Measurements from ENCODE around the gene SHCBP1L. TPM values are rescaled to one million over a fixed set of nuclear protein-coding genes. Genes with fewer than 3 reads are reported as not detected.

The SHCBP1L gene
- total RNA-seq, 6 experiments from 2014 or later = not detected

GRCh38 chr1:182935716-182936115 is 17.2 kb downstream of the SHCBP1L start:
- Histone ChIP-seq H3K27me3 (no peaks in the 10 kb centered on the region), H3K27ac (no peak overlapping the region), H3K36me3 (no peaks in the 10 kb centered on the region), H3K4me3 (no peak overlapping the region), H3K4me1 (no peaks in the 10 kb centered on the region), H3K9me3 (no peaks in the 10 kb centered on the region)
- intact Hi-C loops (cut with DNase I) = no loop called here
- no peak for TF ChIP-seq CTCF (IDR thresholded peaks at IDR 0.05)
- TF ChIP-seq POLR2A (IDR thresholded peaks at IDR 0.05) = no peak
- ATAC-seq (no peak), DNase-seq (no peak)

GRCh38 chr1:182930985-182931384 is 22.0 kb downstream of the SHCBP1L start:
- intact Hi-C loops (cut with DNase I) = no loop called here
- Histone ChIP-seq H3K4me3 (no peak overlapping the region), H3K4me1 (no peaks in the 10 kb centered on the region), H3K27ac (no peak overlapping the region), H3K36me3 (no peaks in the 10 kb centered on the region), H3K27me3 (no peaks in the 10 kb centered on the region), H3K9me3 (no peaks in the 10 kb centered on the region)
- TF ChIP-seq CTCF (IDR thresholded peaks at IDR 0.05) (no peak), POLR2A (IDR thresholded peaks at IDR 0.05) (no peak)
- 45% methylated on average over 1 of the region's 1 CpG for WGBS (ENCODE audit: insufficient coverage, low coverage, low lambda C conversion rate, missing lambda C conversion rate)
- no peak for ATAC-seq
- DNase-seq = no peak

GRCh38 chr1:182927693-182928433 is 25.1 kb downstream of the SHCBP1L start:
- intact Hi-C loops (cut with DNase I) = no loop called here
- H3K27ac ChIP-seq = no peak overlapping the region
- no peak for ATAC-seq
- H3K36me3 ChIP-seq = no peaks in the 10 kb centered on the region
- DNase-seq = no peak
- 67% methylated on average over 1 of the region's 1 CpG for WGBS (ENCODE audit: insufficient coverage, low coverage, low lambda C conversion rate, missing lambda C conversion rate)
- TF ChIP-seq CTCF (IDR thresholded peaks at IDR 0.05) (no peak), POLR2A (IDR thresholded peaks at IDR 0.05) (no peak)
- no peaks in the 10 kb centered on the region for H3K4me1 ChIP-seq
- no peaks in the 10 kb centered on the region for H3K27me3 ChIP-seq
- H3K4me3 ChIP-seq = no peak overlapping the region
- no peaks in the 10 kb centered on the region for H3K9me3 ChIP-seq

- no peaks in the 10 kb centered on the region for H3K4me1 ChIP-seq
- intact Hi-C loops (cut with DNase I) = no loop called here
- no peaks in the 10 kb centered on the region for H3K9me3 ChIP-seq
- WGBS (ENCODE audit: insufficient coverage, low coverage, low lambda C conversion rate, missing lambda C conversion rate) = 78% methylated on average over 1 of the region's 1 CpG
- no peaks in the 10 kb centered on the region for H3K27me3 ChIP-seq
- ATAC-seq (no peak), DNase-seq (no peak)
- no peaks in the 10 kb centered on the region for H3K36me3 ChIP-seq
- no peak overlapping the region for H3K27ac ChIP-seq
- H3K4me3 ChIP-seq = no peak overlapping the region
- TF ChIP-seq CTCF (IDR thresholded peaks at IDR 0.05) (no peak), POLR2A (IDR thresholded peaks at IDR 0.05) (no peak)
Measured at GRCh38 chr1:182925661-182926060, 27.3 kb downstream of the SHCBP1L start.

GRCh38 chr1:182917378-182917777 is 35.6 kb downstream of the SHCBP1L start:
- TF ChIP-seq CTCF (IDR thresholded peaks at IDR 0.05) (no peak), POLR2A (IDR thresholded peaks at IDR 0.05) (no peak)
- Histone ChIP-seq H3K4me1 (no peaks in the 10 kb centered on the region), H3K36me3 (no peaks in the 10 kb centered on the region), H3K27ac (no peak overlapping the region), H3K27me3 (no peaks in the 10 kb centered on the region), H3K9me3 (no peaks in the 10 kb centered on the region), H3K4me3 (no peak overlapping the region)
- no peak for ATAC-seq
- intact Hi-C loops (cut with DNase I) = no loop called here
- DNase-seq = no peak
- no CpG with 5 or more reads among the region's 3 CpGs for WGBS (ENCODE audit: insufficient coverage, low coverage, low lambda C conversion rate, missing lambda C conversion rate)

All from right lobe of liver (tissue), 6 donors.